NB4 (cell line): Measurements from ENCODE around the gene IL1RN.

Experiments
- MYC ChIP-seq: IDR thresholded peaks from 2 replicates; pipeline ENCODE4 v1.6.1; 2011; ENCODE audit warnings: low read depth, low read length
- POLR2A ChIP-seq: IDR thresholded peaks from 2 replicates; pipeline ENCODE4 v1.6.1; 2011; ENCODE audit warnings: mild to moderate bottlenecking; ENCODE audit not compliant: insufficient read length; ENCODE audit errors: extremely low read depth
- TF ChIP-seq, protein P1 (sequence below): IDR thresholded peaks from one replicate; pipeline ENCODE4 v1.5.1; 2012; ENCODE audit warnings: low read depth, low read length
- TF ChIP-seq, protein P2 (sequence below): IDR thresholded peaks from 2 replicates; pipeline ENCODE4 v1.6.1; 2011; ENCODE audit warnings: low read depth, low read length

DNA sequence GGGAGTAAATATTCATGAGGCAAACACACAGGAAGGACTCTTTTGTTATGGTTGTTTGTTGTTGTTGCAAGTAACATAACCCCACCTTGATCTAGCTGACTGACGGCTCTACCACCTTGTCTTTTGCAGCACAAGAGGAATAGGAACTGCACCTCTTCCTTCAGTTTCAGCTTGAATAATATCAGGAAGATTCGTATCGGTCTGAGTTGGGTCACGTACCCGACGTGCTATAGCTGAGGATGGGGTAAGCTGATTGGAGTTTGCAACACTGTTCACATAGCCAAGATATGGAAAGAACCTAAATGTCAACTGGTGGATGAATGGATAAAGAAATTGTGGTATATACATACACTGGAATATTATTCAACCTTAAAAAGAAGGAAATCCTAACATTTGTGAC lies 14.5 kb upstream of the IL1RN start:
- TF ChIP-seq, protein P1, sequence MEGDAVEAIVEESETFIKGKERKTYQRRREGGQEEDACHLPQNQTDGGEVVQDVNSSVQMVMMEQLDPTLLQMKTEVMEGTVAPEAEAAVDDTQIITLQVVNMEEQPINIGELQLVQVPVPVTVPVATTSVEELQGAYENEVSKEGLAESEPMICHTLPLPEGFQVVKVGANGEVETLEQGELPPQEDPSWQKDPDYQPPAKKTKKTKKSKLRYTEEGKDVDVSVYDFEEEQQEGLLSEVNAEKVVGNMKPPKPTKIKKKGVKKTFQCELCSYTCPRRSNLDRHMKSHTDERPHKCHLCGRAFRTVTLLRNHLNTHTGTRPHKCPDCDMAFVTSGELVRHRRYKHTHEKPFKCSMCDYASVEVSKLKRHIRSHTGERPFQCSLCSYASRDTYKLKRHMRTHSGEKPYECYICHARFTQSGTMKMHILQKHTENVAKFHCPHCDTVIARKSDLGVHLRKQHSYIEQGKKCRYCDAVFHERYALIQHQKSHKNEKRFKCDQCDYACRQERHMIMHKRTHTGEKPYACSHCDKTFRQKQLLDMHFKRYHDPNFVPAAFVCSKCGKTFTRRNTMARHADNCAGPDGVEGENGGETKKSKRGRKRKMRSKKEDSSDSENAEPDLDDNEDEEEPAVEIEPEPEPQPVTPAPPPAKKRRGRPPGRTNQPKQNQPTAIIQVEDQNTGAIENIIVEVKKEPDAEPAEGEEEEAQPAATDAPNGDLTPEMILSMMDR: no peak
- TF ChIP-seq POLR2A: no peak
- TF ChIP-seq, protein P2, sequence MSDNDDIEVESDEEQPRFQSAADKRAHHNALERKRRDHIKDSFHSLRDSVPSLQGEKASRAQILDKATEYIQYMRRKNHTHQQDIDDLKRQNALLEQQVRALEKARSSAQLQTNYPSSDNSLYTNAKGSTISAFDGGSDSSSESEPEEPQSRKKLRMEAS: no peak
- no peak for TF ChIP-seq MYC
